Measurements from ENCODE around the gene ABR.

The ABR gene

GRCh38 chr17:1107777-1108477 lies 71.9 kb downstream of the ABR start:
- Histone ChIP-seq H3K27me3 (ENCODE audit: insufficient read depth, low read length, poor library complexity, severe bottlenecking) (no peaks in the 10 kb centered on the region), H3K4me1 (ENCODE audit: insufficient read depth, low read length, poor library complexity, severe bottlenecking) (peaks cover 45% of the 10 kb centered on the region), H3K9ac (ENCODE audit: low read depth, low read length, poor library complexity, severe bottlenecking) (peak overlapping the region; percentile 82), H3K9me3 (ENCODE audit: insufficient read depth, low read depth, low read length) (no peaks in the 10 kb centered on the region), H3K36me3 (ENCODE audit: insufficient read depth, low read length) (no peaks in the 10 kb centered on the region), H3K79me2 (ENCODE audit: insufficient read depth, low read length) (peaks cover 29% of the 10 kb centered on the region; the same call in 1 of the 2 replicates), H3K9me2 (replicated peaks; ENCODE audit: low read depth, low read length) (no peaks in the 10 kb centered on the region), H3F3A (ENCODE audit: low read depth) (0 out of 2 replicates have a peak, but pooled peaks cover 3% of the 10 kb centered on the region), H3K4me3 (ENCODE audit: low read length, poor library complexity, severe bottlenecking) (peak overlapping the region; percentile 81), H3K4me2 (ENCODE audit: low read depth, low read length, poor library complexity, severe bottlenecking) (peak overlapping the region; percentile 79), H4K20me1 (ENCODE audit: insufficient read depth, low read length, poor library complexity, severe bottlenecking) (peaks cover 5% of the 10 kb centered on the region), H2AFZ (ENCODE audit: low read length) (0 out of 2 replicates have a peak overlapping the region, but pooled peaks have one; percentile 92)
- TF ChIP-seq CTCF (conservative IDR thresholded peaks at IDR 0.05; ENCODE audit: low read length) = no peak
- TF ChIP-seq EZH2phosphoT487 (IDR thresholded peaks at IDR 0.05; ENCODE audit: borderline replicate concordance) = no peak

DNA sequence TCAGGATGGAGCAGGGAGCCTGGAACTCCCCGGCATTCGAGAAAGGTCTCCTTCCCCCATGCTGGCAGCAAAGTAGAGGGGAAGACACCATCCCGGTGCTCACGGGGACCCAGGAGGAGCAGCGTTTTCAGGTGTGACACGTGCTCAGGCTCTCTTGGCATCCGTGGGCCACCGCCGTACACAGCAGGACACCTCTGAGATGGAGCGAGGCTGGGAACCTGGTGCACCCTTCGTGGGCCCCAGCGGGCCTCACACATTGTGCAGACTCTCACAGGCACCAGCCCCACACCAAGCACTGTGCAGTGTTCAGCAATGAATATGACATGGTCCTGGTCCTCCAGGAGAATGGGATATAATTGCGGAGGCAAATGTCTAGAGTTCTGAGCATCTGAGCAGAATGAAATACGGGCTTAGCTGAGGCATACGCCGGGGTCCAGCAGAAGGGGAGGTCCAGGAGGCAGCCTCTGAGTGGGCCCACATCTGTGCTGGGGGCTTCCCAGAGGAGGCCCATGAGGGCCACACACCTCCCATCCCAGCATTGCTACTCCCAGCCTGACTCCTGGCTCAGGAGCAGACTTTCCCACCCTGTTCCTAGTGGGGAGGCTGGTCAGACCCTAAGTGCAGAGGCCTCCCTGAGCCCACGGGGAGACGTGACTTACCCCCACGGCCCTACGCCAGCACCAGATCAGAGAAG lies 72.6 kb downstream of the ABR start:
- no peaks in the 10 kb centered on the region for H3K27me3 ChIP-seq (ENCODE audit: insufficient read depth, low read length, poor library complexity, severe bottlenecking)
- peaks cover 5% of the 10 kb centered on the region for H4K20me1 ChIP-seq (ENCODE audit: insufficient read depth, low read length, poor library complexity, severe bottlenecking)
- H3K4me1 ChIP-seq (ENCODE audit: insufficient read depth, low read length, poor library complexity, severe bottlenecking) = peaks cover 44% of the 10 kb centered on the region
- H3K9me3 ChIP-seq (ENCODE audit: insufficient read depth, low read depth, low read length) = no peaks in the 10 kb centered on the region
- H3K4me2 ChIP-seq (ENCODE audit: low read depth, low read length, poor library complexity, severe bottlenecking) = peak overlapping the region; percentile 79
- H2AFZ ChIP-seq (ENCODE audit: low read length) = no peak overlapping the region
- H3F3A ChIP-seq (ENCODE audit: low read depth) = 0 out of 2 replicates have a peak, but pooled peaks cover 3% of the 10 kb centered on the region
- H3K9me2 ChIP-seq (replicated peaks; ENCODE audit: low read depth, low read length) = no peaks in the 10 kb centered on the region
- TF ChIP-seq EZH2phosphoT487 (IDR thresholded peaks at IDR 0.05; ENCODE audit: borderline replicate concordance) (no peak), CTCF (conservative IDR thresholded peaks at IDR 0.05; ENCODE audit: low read length) (no peak)
- peak overlapping the region; percentile 82 for H3K9ac ChIP-seq (ENCODE audit: low read depth, low read length, poor library complexity, severe bottlenecking)
- H3K79me2 ChIP-seq (ENCODE audit: insufficient read depth, low read length) = peaks cover 29% of the 10 kb centered on the region; the same call in 1 of the 2 replicates
- H3K36me3 ChIP-seq (ENCODE audit: insufficient read depth, low read length) = no peaks in the 10 kb centered on the region
- H3K4me3 ChIP-seq (ENCODE audit: low read length, poor library complexity, severe bottlenecking) = peak overlapping the region; percentile 81

GRCh38 chr17:1104222-1104621 lies 75.6 kb downstream of the ABR start:
- H3K9me2 ChIP-seq (replicated peaks; ENCODE audit: low read depth, low read length) = no peaks in the 10 kb centered on the region
- no peak overlapping the region for H3K4me3 ChIP-seq (ENCODE audit: low read length, poor library complexity, severe bottlenecking)
- H3F3A ChIP-seq (ENCODE audit: low read depth) = 0 out of 2 replicates have a peak, but pooled peaks cover 3% of the 10 kb centered on the region
- no peaks in the 10 kb centered on the region for H3K27me3 ChIP-seq (ENCODE audit: insufficient read depth, low read length, poor library complexity, severe bottlenecking)
- no peaks in the 10 kb centered on the region for H3K9me3 ChIP-seq (ENCODE audit: insufficient read depth, low read depth, low read length)
- H3K79me2 ChIP-seq (ENCODE audit: insufficient read depth, low read length) = peaks cover 22% of the 10 kb centered on the region; the same call in 1 of the 2 replicates
- H3K4me1 ChIP-seq (ENCODE audit: insufficient read depth, low read length, poor library complexity, severe bottlenecking) = peaks cover 17% of the 10 kb centered on the region
- no peak overlapping the region for H2AFZ ChIP-seq (ENCODE audit: low read length)
- H3K4me2 ChIP-seq (ENCODE audit: low read depth, low read length, poor library complexity, severe bottlenecking) = no peak overlapping the region
- H3K36me3 ChIP-seq (ENCODE audit: insufficient read depth, low read length) = no peaks in the 10 kb centered on the region
- H4K20me1 ChIP-seq (ENCODE audit: insufficient read depth, low read length, poor library complexity, severe bottlenecking) = peaks cover 5% of the 10 kb centered on the region
- TF ChIP-seq EZH2phosphoT487 (IDR thresholded peaks at IDR 0.05; ENCODE audit: borderline replicate concordance) (no peak), CTCF (conservative IDR thresholded peaks at IDR 0.05; ENCODE audit: low read length) (no peak)
- no peak overlapping the region for H3K9ac ChIP-seq (ENCODE audit: low read depth, low read length, poor library complexity, severe bottlenecking)

All from Loucy (cell line).